HG02588 (cell line): ENCODE results near the gene CCDC13.

Experiments used
- ATAC-seq: cut with Tn5 transposase; IDR thresholded peaks from one replicate; pipeline ENCODE4 v1.9.1; 2021; ENCODE audit warnings: mild to moderate bottlenecking, moderate library complexity; ENCODE audit not compliant: unreplicated experiment

The CCDC13 gene

DNA sequence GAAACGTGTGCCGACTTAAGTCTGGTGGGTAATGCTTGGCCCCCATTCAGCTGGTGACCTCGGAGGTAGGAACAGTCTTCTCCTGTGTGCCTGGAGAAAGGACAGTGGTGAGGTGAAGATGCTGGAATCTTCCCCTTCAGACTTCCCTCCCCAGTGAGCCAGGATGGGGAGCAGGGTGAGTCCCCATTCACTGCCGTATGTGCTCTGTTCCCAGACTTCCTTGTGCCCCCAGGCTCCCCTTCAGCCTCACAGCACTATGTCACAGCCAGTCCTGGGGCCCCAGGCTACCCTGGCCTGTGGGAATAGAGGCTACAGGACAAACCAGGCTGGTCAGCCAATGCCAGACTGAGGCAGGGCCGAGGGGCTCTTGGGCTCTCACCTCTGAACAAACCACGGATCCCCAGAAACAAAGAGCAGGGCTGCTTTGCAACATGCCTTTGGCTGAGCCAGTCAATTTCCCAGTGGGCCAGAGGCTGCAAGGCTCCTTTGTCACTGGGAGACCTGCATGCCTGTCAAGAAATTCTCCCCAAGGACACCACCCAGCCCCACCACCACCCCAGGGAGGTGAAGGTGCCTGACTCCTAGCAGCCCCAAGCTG lies 38.7 kb downstream of the CCDC13 start:
- ATAC-seq, result no peak

DNA sequence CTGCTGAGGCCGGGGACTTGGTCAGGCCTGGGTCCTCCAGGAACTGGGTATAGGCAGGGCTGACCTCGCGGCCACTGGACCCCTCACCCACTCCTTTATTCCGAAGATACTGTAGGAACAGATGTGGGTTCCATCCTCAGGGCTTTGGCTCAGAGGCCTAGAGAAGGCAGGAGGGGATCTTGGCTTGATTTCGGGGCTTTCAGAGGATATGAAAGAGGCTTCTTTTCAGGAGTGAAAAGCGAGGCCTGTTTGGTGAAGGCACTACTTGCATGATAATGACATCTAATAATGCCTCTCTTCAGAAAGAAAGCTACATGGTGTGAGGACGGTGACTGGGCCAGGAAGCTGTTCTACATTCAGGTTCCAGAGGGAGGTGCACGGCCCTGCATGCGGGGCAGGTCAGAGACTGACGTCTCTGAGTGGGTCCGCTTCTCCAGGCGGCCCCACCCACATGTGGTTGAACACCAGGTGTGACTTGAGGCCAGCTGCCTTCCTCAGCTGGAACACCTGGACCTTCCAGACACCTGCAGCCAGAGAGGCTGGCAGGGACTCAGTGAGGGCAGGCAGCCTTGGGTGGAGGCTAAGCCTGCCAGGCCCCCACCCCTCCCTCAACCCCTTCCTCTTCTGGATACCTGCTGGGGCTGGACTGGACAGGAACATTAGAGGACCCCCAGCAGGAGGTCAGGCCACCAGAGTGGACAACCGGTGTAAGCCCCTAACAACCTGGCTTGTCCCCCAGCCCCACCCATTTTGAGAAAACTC lies 39.4 kb downstream of the CCDC13 start:
- ATAC-seq, result no peak

DNA sequence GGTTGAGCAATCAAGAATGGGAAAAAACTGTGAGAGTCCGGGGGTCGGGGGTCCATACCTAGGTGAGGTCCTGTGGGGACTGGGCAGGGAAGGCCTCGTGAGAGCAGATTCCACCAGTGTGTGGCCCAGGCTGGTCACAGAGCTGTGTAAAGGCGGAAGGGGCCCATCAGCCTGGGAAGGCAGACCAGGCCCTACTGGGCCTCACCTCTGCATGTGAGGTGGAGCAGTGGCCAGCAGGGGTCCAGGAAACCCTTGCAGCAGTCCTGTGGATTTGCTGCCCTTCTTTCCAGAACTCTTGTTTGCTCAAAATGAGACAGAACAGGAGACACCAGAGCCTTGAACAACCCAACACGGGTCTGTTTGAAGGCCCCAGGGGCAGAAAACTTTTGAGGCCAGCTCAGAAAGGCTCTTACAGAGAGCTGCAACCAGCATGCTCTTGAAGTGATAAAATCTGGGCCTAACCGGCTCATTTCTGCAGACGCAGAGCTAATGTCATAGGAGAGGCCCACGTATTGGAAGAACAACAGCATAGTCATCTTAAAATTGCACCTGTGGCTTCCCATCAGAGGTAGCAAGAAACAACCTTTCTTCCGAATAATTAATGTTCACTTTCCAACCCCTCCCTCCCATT lies 40.1 kb downstream of the CCDC13 start:
- ATAC-seq, result no peak

DNA sequence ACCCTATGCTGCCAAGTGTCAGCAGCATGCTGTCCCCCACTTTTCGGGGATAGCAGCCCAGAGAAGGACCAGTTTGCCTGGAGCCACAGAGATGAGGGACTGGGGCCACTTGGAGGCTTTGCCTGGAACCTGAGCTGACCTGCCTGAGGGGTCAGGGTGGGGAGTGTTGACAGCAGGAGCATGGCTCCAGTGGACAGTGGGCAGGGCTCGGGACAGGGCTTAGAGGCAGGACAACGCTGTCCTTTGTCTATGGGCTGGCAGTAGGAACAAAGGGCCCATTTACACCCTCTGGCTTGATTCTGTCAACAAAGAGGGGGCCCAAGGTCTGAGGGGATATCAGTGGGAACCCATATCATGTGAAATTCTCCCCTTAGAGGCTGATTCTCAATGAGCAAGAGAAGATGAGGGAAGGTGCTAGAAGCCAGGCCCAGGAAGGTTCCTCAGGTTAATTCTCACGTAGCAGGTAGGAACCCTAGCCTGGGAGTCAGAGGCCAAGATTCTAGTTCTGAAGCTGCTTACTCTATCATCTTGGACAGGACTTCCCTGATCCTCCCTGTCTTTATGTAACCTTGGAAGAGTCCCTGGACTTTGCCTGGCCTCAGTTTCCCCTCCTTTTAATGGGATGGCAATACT lies 40.7 kb downstream of the CCDC13 start:
- no peak for ATAC-seq

DNA sequence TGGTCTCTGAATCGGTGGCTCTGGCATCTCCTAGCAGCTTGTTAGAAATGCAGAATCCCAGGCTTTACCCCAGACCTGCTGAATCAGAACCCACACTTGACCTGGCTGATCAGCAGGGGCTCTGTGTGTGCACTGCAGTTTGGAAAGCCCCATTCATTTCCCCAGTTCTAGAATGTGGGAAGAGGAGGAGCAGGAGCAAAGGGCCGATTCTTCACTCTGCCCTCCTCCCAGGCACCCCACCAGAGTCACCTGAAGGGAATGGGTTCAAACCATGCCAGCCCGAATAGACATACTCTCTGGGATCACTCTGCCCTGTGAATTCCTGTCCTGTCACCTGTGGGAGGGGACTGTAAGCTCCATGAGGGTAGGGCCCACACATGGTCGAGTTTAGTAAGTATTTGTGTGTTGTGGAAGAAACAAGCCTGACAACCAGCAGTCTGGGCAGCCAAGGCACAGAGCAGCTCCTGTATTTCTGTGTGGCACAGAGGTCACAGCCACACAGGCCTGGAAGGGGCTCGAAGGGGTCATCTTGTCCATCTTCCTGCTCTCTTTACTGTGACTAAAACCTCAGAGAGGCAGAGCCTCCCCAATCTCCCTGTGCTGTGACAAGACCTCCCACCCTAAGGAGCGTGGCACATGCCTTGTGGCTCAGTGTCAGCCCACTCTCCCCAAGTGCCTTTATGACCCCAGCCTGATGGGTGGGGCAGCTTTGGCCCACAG lies 41.4 kb downstream of the CCDC13 start:
- ATAC-seq, result no peak

DNA sequence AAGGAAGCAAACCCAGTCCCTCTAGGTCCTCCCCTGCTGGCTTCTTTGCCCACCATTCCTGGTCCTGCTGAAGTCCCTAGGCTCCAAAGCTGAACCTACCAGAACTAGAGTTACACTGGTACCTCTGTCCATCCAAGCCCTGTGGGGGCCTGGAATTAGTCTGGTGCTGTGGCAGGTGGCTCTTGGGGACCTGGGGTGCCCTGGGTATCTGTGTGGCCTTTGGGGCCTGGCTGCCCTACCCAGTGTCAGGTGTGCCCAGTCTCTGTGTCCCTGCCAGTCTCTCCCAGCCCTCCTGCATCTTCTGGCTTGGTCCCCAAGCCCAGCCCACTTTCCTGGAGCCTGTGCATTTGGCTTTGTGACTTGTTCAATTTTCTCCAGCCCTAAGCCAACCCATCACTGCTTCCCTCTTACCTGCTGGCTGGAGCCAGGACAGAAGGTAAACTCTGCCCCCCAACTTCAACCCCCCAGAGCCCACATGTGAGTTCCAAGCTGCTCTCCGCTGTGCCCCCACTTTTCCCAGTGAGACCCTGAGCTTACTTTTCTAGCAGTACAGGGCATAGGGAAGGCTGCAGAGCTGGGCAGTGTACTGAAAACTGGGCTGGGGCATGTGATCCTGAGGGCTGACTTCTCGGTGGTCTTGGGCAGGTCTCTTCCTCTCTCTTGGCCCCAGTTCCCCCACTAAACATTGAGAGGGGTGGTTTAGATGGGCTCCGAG lies 42.2 kb downstream of the CCDC13 start:
- no peak for ATAC-seq

DNA sequence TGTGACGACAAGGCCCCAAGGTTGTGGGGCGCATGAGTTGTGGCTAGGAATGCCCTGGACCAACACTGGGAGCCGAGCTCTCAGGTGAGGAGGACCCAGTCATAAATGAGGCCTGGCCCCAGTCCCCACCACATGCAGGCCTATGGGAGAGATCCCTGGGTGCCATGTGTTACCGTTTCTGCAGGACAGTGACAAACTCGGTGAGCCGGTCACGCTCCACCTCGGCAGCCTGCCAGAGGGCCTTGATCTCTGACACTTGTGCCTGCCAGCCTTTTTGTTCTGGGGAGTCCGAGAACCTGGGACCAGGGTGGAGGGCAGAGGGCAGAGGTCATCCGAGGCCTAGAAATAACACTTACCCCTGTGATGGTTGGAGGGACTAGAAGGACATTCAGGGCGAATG lies 42.8 kb downstream of the CCDC13 start:
- ATAC-seq, result no peak

DNA sequence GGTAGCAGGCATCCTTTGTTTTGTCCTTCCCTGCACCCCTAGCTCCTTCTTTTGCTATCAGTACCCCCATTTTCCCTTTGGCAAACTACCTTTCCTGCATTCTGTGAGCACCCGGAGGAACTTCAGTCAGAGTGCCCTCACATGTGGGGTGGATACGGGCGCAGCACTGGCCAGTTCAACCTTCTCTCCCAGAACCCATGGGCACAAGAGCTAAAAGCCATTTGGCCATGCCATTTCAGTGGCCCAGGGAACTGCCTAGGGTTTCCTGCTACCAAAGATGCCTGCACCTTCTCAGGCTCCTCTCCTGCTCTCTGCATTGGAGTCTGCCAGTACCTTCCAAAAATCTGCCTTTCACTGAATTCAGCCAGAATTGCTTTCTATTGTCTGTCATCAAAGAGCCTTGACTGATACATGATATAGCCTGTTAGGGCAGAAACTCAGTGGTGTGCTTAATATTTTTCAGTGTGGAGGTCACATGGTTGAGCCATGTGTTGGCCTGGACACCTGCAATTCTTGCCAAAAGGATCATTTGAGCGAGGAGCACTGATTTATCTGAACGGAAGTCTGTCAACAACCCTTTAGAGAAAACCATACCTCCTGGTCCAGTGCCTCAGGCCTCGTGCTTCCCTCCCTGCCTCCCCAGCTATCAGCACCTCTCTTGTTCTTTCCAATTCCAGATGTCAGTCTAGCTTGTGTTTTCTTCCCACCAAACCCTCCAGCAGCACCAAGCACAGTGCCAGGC lies 43.5 kb downstream of the CCDC13 start:
- ATAC-seq, result no peak

DNA sequence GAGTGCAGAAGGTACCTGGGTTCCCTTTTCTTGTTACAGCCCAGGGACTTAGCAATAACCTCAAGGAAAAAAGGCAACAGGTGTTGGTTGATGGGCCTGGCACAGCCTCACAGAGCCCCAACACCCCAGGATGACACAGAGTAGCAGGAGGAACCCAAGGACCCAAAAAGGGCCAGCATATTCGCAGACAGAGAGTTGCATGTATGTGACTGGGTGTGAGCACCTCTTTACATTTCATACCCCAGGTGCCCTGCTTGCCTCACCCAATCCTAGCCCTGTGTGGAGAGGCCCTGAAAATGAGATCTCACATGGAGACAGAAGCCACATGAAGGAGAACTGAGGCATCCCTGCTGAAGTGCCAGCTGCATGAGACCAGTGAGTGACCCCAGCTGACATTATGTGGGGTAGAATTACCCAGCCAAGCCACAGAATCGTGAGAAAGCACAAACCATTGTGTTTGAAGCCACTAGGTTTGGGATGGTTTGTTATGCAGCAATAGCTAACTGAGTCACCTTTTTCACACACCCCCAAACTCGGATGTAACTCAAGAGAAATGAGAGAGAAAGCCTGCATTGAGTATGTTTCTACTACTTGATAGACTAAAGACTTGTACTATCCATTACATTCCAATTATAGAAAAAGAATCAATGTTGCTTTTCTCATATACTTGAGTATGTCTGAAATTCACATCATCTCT lies 44.2 kb downstream of the CCDC13 start:
- ATAC-seq, result no peak

DNA sequence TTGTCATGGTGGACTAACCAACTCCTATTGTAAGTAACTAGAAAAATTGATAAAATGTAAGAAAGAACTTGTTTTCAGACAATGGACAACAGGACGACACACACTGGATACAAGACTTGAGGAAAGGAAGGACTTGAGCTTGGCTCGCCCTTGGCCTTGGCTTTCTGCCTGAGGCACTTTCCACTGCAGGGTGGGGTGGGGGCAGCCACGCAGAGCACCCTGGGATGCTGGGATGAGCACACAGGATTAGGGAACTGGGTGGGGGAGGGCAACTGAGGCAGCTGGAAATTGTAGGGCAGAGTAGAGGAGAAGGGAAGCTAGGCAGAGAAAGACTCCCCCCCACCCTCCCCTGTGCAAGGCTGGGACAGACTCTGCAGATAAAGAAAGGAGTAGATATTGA lies 45.0 kb downstream of the CCDC13 start:
- ATAC-seq, result no peak

DNA sequence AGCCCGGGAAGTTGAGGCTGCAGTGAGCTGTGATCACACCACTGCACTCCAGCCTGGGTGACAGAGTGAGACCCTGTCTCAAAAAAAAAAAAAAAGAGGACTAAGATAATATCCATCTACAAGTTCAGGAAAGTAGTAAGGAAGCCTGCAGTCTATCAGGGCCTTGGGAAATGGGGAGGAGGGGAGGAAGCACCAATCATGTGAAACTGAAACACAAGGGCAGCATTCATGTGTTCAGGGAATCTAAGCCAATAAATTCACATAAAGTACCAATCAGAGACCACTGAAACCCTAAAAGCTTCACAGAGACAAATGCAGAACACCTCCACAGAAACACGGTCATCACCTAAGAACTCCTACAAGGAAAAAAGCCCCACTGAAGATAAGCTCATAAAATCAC lies 47.6 kb downstream of the CCDC13 start:
- no peak for ATAC-seq

DNA sequence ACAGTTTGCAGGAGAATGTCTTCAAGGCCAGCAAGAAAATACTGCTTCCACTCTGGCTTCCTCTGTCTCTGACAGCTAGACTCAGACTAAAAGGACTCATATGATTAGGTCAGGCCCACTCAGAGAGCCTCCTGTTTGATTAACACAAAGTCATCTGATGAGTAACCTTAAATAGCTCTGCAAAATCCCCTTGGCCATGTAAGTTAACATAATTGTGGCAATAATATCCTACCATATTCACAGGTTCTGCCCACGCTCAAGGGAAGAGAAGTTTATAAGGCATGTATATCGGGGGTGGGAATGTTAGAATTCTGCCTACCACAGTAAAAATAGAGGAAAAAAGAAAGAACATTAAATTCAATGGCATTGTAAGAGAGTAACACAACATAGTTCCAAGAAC lies 49.8 kb downstream of the CCDC13 start:
- ATAC-seq, result no peak
